ENCODE data around the gene KCND3.

Gene KCND3

DNA sequence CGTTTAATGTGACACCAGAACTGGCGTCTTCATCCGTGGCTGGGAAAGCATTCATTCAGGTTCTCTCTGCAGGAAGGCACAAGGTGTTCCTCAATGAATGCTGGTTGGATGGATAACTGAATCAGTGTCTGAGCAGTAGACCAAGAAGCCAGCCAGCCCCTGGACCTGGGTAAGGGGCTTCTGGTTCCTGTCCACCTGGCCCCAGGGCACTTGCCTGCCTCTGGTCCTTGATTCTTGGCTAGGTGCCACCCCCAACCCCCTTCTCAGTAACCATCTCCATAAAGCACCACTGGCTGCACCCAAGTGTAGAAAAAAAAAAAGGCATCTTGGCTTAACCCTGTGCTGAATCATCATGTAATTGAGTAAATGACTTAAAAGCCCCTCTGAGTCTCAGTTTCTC is 59.1 kb downstream of the KCND3 start:
- no peaks in the 10 kb centered on the region for H3K9me3 Mint-ChIP-seq
- no peak overlapping the region for H3K4me3 Mint-ChIP-seq
- H3K36me3 Mint-ChIP-seq (ENCODE audit: low read depth): no peaks in the 10 kb centered on the region
- no peaks in the 10 kb centered on the region for H3K4me1 Mint-ChIP-seq (ENCODE audit: low read depth)
- peaks cover 4% of the 10 kb centered on the region for H3K27me3 Mint-ChIP-seq (ENCODE audit: low read depth)
- H3K27ac Mint-ChIP-seq: no peak overlapping the region

- Mint-ChIP-seq H3K9me3 (no peaks in the 10 kb centered on the region), H3K4me3 (no peak overlapping the region), H3K4me1 (ENCODE audit: low read depth) (no peaks in the 10 kb centered on the region), H3K27me3 (ENCODE audit: low read depth) (peaks cover 4% of the 10 kb centered on the region), H3K36me3 (ENCODE audit: low read depth) (no peaks in the 10 kb centered on the region), H3K27ac (no peak overlapping the region)
Observed at GRCh38 chr1:111928531-111928930, 60.9 kb downstream of the KCND3 start.

GRCh38 chr1:111927652-111928051 is 61.8 kb downstream of the KCND3 start:
- Mint-ChIP-seq H3K27ac (no peak overlapping the region), H3K4me1 (ENCODE audit: low read depth) (no peaks in the 10 kb centered on the region), H3K27me3 (ENCODE audit: low read depth) (peaks cover 4% of the 10 kb centered on the region), H3K4me3 (no peak overlapping the region), H3K36me3 (ENCODE audit: low read depth) (no peaks in the 10 kb centered on the region), H3K9me3 (no peaks in the 10 kb centered on the region)

- Mint-ChIP-seq H3K27me3 (ENCODE audit: low read depth) (peaks cover 11% of the 10 kb centered on the region), H3K36me3 (ENCODE audit: low read depth) (no peaks in the 10 kb centered on the region), H3K27ac (no peak overlapping the region), H3K9me3 (no peaks in the 10 kb centered on the region), H3K4me1 (ENCODE audit: low read depth) (no peaks in the 10 kb centered on the region), H3K4me3 (no peak overlapping the region)
Observed at GRCh38 chr1:111924786-111925185, 64.7 kb downstream of the KCND3 start.

DNA sequence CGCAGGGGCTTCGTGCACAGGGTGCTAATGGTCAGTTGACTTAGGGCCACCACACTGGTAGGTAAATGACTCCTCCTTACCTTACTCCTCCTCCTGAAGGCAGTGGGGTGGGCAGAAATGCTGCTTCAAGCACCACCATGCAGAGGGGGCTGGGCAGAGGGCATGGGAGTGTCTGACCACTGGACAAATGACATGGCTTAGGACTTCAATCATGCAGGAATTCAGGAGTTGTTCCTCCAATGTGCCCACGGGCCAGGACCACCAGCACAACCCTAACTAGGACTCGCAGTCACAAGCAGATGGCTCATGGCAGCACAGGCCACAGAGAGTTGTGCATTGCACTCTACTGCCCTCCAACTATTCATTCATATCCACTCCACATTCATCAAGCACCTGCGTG is 65.7 kb downstream of the KCND3 start:
- Mint-ChIP-seq H3K9me3 (no peaks in the 10 kb centered on the region), H3K27ac (no peak overlapping the region), H3K36me3 (ENCODE audit: low read depth) (no peaks in the 10 kb centered on the region)

GRCh38 chr1:111921948-111922347 is 67.5 kb downstream of the KCND3 start:
- H3K9me3 Mint-ChIP-seq: no peaks in the 10 kb centered on the region
- no peak overlapping the region for H3K27ac Mint-ChIP-seq
- no peaks in the 10 kb centered on the region for H3K4me1 Mint-ChIP-seq (ENCODE audit: low read depth)
- no peak overlapping the region for H3K4me3 Mint-ChIP-seq
- no peaks in the 10 kb centered on the region for H3K36me3 Mint-ChIP-seq (ENCODE audit: low read depth)
- H3K27me3 Mint-ChIP-seq (ENCODE audit: low read depth): peaks cover 17% of the 10 kb centered on the region

More for the DNA sequence above, 65.7 kb downstream of the KCND3 start:
- H3K4me1 Mint-ChIP-seq (ENCODE audit: low read depth): no peaks in the 10 kb centered on the region
- H3K4me3 Mint-ChIP-seq: no peak overlapping the region
- peaks cover 11% of the 10 kb centered on the region for H3K27me3 Mint-ChIP-seq (ENCODE audit: low read depth)

DNA sequence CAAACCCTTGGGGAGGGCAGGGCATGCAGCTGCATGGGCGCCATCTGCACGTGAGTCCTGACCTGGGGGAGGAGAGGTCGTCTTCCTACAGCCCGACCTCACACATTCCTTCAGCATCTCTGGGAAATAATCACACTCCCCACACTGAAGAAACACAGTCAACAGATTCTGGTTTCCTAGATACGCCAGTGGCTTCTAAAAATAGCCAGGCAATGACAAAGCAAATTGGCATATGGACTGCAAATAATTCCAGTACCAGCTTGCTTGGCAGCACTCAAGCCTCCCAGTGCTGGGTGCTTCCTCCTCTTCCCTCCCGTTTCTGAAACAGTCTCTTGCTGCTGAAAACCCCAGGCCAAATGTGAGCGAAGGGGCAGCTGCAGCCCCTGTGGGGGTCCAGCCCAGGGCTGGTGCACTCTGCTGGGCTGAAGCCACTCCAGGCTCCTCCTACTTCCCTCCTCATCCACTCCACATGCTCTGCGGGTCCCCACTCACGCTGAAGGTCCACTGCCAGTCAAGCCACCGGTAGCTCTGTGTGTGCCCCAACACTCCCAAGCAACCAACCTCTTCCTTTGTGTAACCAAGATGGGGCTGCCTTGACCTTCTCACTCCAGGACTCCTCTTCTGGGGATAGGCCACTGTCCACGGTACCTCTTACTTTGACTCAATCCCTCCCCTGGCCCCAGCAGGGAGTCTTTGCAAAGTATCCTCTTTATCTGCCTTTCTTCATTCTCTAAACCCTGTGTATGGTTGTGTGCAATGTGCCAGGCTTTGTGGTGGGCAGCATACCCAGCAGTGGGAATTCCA is 69.0 kb downstream of the KCND3 start:
- Mint-ChIP-seq H3K27me3 (ENCODE audit: low read depth) (peaks cover 13% of the 10 kb centered on the region), H3K36me3 (ENCODE audit: low read depth) (no peaks in the 10 kb centered on the region), H3K4me3 (no peak overlapping the region), H3K27ac (no peak overlapping the region), H3K9me3 (no peaks in the 10 kb centered on the region), H3K4me1 (ENCODE audit: low read depth) (no peaks in the 10 kb centered on the region)

GRCh38 chr1:111911776-111912515 is 77.5 kb downstream of the KCND3 start:
- H3K36me3 Mint-ChIP-seq (ENCODE audit: low read depth): no peaks in the 10 kb centered on the region
- H3K4me3 Mint-ChIP-seq: no peak overlapping the region
- no peaks in the 10 kb centered on the region for H3K4me1 Mint-ChIP-seq (ENCODE audit: low read depth)
- peaks cover 12% of the 10 kb centered on the region for H3K27me3 Mint-ChIP-seq (ENCODE audit: low read depth)
- no peaks in the 10 kb centered on the region for H3K9me3 Mint-ChIP-seq
- H3K27ac Mint-ChIP-seq: no peak overlapping the region

GRCh38 chr1:111911061-111911460 is 78.4 kb downstream of the KCND3 start:
- Mint-ChIP-seq H3K9me3 (no peaks in the 10 kb centered on the region), H3K4me3 (no peak overlapping the region), H3K4me1 (ENCODE audit: low read depth) (no peaks in the 10 kb centered on the region), H3K27ac (no peak overlapping the region), H3K36me3 (ENCODE audit: low read depth) (no peaks in the 10 kb centered on the region), H3K27me3 (ENCODE audit: low read depth) (peaks cover 17% of the 10 kb centered on the region)

DNA sequence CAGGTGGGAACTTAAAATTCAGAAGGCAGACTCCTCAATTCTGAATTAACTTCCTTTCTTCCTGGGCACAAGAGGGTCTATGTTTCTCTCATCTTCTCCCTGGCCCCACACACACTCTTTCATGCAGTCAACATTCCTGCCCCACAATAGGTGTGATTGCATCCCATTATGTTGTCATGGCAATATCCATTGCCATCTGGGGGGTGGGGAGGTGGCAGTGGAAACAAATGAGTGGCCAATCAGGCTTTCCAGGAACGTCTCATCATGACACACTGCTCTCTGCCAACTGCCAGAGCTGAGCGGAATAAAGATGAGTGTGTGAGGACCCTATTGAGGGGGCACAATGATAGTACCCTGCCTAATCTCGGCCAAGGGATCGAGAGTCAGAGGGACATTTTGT is 80.4 kb downstream of the KCND3 start:
- H3K27ac Mint-ChIP-seq: no peak overlapping the region
- H3K36me3 Mint-ChIP-seq (ENCODE audit: low read depth): no peaks in the 10 kb centered on the region
- H3K4me3 Mint-ChIP-seq: no peak overlapping the region
- no peaks in the 10 kb centered on the region for H3K9me3 Mint-ChIP-seq
- peaks cover 17% of the 10 kb centered on the region for H3K27me3 Mint-ChIP-seq (ENCODE audit: low read depth)
- H3K4me1 Mint-ChIP-seq (ENCODE audit: low read depth): peaks cover 3% of the 10 kb centered on the region

- H3K27me3 Mint-ChIP-seq (ENCODE audit: low read depth): peaks cover 17% of the 10 kb centered on the region
- H3K36me3 Mint-ChIP-seq (ENCODE audit: low read depth): no peaks in the 10 kb centered on the region
- no peak overlapping the region for H3K27ac Mint-ChIP-seq
- H3K9me3 Mint-ChIP-seq: no peaks in the 10 kb centered on the region
- H3K4me1 Mint-ChIP-seq (ENCODE audit: low read depth): peaks cover 3% of the 10 kb centered on the region
- no peak overlapping the region for H3K4me3 Mint-ChIP-seq
Observed at GRCh38 chr1:111908011-111908621, 81.4 kb downstream of the KCND3 start.

DNA sequence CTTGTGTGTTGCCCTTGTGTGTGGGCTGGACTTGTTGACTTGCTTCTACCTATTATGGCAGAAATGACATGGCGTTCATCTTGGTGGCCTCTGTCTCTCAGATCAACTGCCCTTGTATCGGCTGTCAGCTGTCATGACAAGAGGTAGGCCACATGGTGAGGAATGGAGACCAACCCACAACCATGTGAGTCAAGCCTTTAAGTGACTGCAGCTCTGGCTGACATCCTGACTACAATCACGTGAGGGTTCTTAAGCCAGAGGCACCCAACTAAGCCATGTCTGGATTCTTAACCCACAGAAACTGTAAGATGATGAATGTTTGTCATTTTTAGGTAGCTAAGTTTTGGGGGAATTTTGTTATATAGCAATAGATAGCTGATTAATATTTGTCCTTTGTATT is 82.1 kb downstream of the KCND3 start:
- peaks cover 3% of the 10 kb centered on the region for H3K4me1 Mint-ChIP-seq (ENCODE audit: low read depth)
- no peak overlapping the region for H3K27ac Mint-ChIP-seq
- no peak overlapping the region for H3K4me3 Mint-ChIP-seq
- no peaks in the 10 kb centered on the region for H3K9me3 Mint-ChIP-seq
- H3K36me3 Mint-ChIP-seq (ENCODE audit: low read depth): no peaks in the 10 kb centered on the region
- peaks cover 17% of the 10 kb centered on the region for H3K27me3 Mint-ChIP-seq (ENCODE audit: low read depth)

DNA sequence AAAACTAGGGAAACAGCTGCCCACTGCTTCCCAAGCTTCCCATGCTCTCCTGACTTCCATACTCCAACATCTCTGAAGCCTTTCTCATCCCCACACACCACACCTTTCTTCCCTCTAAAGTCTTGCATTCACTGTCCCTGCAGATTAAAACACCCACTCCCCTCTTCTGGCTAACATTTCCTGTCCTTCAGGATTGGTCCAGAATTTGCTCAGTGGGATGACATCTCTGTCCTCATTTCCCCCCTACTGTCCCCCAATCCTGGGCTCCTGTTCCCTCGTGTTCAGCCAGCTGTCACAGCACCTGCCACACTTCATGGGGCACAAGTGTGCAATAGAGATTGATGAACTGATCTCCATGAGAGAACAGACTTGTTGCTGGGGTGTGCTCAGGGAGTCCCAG is 82.7 kb downstream of the KCND3 start:
- H3K9me3 Mint-ChIP-seq: no peaks in the 10 kb centered on the region
- no peak overlapping the region for H3K4me3 Mint-ChIP-seq
- H3K27me3 Mint-ChIP-seq (ENCODE audit: low read depth): peaks cover 17% of the 10 kb centered on the region
- no peak overlapping the region for H3K27ac Mint-ChIP-seq
- peaks cover 3% of the 10 kb centered on the region for H3K4me1 Mint-ChIP-seq (ENCODE audit: low read depth)
- no peaks in the 10 kb centered on the region for H3K36me3 Mint-ChIP-seq (ENCODE audit: low read depth)

DNA sequence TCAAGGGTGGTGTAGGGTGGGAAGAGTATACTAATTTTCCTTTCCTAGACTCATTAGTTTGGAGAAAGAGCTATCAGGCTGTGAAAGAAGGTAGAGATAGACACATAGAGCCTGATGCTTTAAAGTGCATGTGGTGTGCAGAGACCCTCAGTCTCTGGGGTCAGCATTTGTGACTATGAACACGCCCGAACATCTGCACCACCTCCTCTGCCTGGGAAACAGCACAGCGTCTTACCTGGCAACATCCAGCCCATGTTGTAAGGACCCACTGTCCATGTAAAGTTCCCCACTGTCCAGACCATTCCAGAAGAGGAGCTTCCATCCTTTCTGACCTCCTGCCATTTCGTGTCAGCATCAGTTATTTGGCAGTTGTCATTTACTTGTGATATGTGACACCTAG is 83.4 kb downstream of the KCND3 start:
- Mint-ChIP-seq H3K36me3 (ENCODE audit: low read depth) (no peaks in the 10 kb centered on the region), H3K9me3 (no peaks in the 10 kb centered on the region), H3K4me1 (ENCODE audit: low read depth) (peaks cover 3% of the 10 kb centered on the region), H3K27me3 (ENCODE audit: low read depth) (peaks cover 17% of the 10 kb centered on the region), H3K4me3 (no peak overlapping the region), H3K27ac (no peak overlapping the region)
